T-helper 2 cell treated with Interferon-gamma antibody and Interleukin-4, amounts not matched to agents 5 μg/mL and 100 μg/mL, for 36 hours (primary cell): Measurements from ENCODE around the gene PPOX.

ENCODE experiments used
- DNase-seq: peaks from one replicate; pipeline ENCODE4 v3.0.0; 2021; ENCODE audit warnings: low spot score
- H3K27ac Mint-ChIP-seq: one replicate; pipeline ENCODE4 v1.8.0; 2021; ENCODE audit warnings: mild to moderate bottlenecking, mixed read lengths
- H3K27me3 Mint-ChIP-seq: one replicate; pipeline ENCODE4 v1.8.0; 2021; ENCODE audit warnings: low read depth, mixed read lengths
- H3K36me3 Mint-ChIP-seq: one replicate; pipeline ENCODE4 v1.8.0; 2021; ENCODE audit warnings: low read depth, mixed read lengths
- H3K4me1 Mint-ChIP-seq: one replicate; pipeline ENCODE4 v1.8.0; 2021; ENCODE audit warnings: low read depth, mixed read lengths
- H3K4me3 Mint-ChIP-seq: one replicate; pipeline ENCODE4 v1.8.0; 2022; ENCODE audit warnings: mild to moderate bottlenecking, moderate library complexity, mixed read lengths
- H3K9me3 Mint-ChIP-seq: one replicate; pipeline ENCODE4 v1.8.0; 2021; ENCODE audit warnings: mixed read lengths

Gene PPOX

GRCh38 chr1:161133220-161133740 is 32.9 kb upstream of the PPOX start:
- no peak for DNase-seq
- Mint-ChIP-seq H3K4me3 (no peak overlapping the region), H3K9me3 (no peaks in the 10 kb centered on the region), H3K27ac (no peak overlapping the region), H3K4me1 (peaks cover 30% of the 10 kb centered on the region), H3K27me3 (no peaks in the 10 kb centered on the region), H3K36me3 (peaks cover 14% of the 10 kb centered on the region)

- Mint-ChIP-seq H3K4me1 (peaks cover 2% of the 10 kb centered on the region), H3K27ac (no peak overlapping the region), H3K9me3 (no peaks in the 10 kb centered on the region), H3K4me3 (no peak overlapping the region), H3K27me3 (no peaks in the 10 kb centered on the region), H3K36me3 (no peaks in the 10 kb centered on the region)
- no peak for DNase-seq
Observed at GRCh38 chr1:161137881-161138280, 28.3 kb upstream of the PPOX start.

- Mint-ChIP-seq H3K27ac (no peak overlapping the region), H3K27me3 (no peaks in the 10 kb centered on the region), H3K4me3 (no peak overlapping the region), H3K36me3 (no peaks in the 10 kb centered on the region), H3K9me3 (no peaks in the 10 kb centered on the region), H3K4me1 (peaks cover 2% of the 10 kb centered on the region)
- no peak for DNase-seq
Observed at GRCh38 chr1:161138431-161138830, 27.8 kb upstream of the PPOX start.

- H3K4me1 Mint-ChIP-seq = peaks cover 2% of the 10 kb centered on the region
- no peak overlapping the region for H3K27ac Mint-ChIP-seq
- no peaks in the 10 kb centered on the region for H3K9me3 Mint-ChIP-seq
- no peak overlapping the region for H3K4me3 Mint-ChIP-seq
- no peaks in the 10 kb centered on the region for H3K27me3 Mint-ChIP-seq
- no peak for DNase-seq
- H3K36me3 Mint-ChIP-seq = no peaks in the 10 kb centered on the region
Observed at GRCh38 chr1:161139766-161140165, 26.5 kb upstream of the PPOX start.

GRCh38 chr1:161140755-161141400 is 25.3 kb upstream of the PPOX start:
- H3K9me3 Mint-ChIP-seq = no peaks in the 10 kb centered on the region
- no peaks in the 10 kb centered on the region for H3K27me3 Mint-ChIP-seq
- no peaks in the 10 kb centered on the region for H3K36me3 Mint-ChIP-seq
- H3K27ac Mint-ChIP-seq = no peak overlapping the region
- DNase-seq = no peak
- no peaks in the 10 kb centered on the region for H3K4me1 Mint-ChIP-seq
- H3K4me3 Mint-ChIP-seq = no peak overlapping the region

- no peak overlapping the region for H3K4me3 Mint-ChIP-seq
- H3K4me1 Mint-ChIP-seq = no peaks in the 10 kb centered on the region
- no peak overlapping the region for H3K27ac Mint-ChIP-seq
- no peaks in the 10 kb centered on the region for H3K9me3 Mint-ChIP-seq
- H3K36me3 Mint-ChIP-seq = no peaks in the 10 kb centered on the region
- H3K27me3 Mint-ChIP-seq = no peaks in the 10 kb centered on the region
- no peak for DNase-seq
Observed at GRCh38 chr1:161145832-161146231, 20.4 kb upstream of the PPOX start.

GRCh38 chr1:161153176-161153575 is 13.1 kb upstream of the PPOX start:
- Mint-ChIP-seq H3K9me3 (no peaks in the 10 kb centered on the region), H3K4me1 (peaks cover 16% of the 10 kb centered on the region), H3K36me3 (peaks cover 20% of the 10 kb centered on the region), H3K4me3 (peak overlapping the region; percentile 98), H3K27ac (peak overlapping the region; percentile 100), H3K27me3 (no peaks in the 10 kb centered on the region)
- DNase-seq = no peak

- peak; percentile 79 for DNase-seq
- Mint-ChIP-seq H3K4me3 (peak within 1 kb of the TSS; percentile 98), H3K9me3 (no peaks in the 10 kb centered on the region), H3K27me3 (no peaks in the 10 kb centered on the region), H3K4me1 (peaks cover 21% of the 10 kb centered on the region), H3K27ac (peak within 1 kb of the TSS; percentile 100), H3K36me3 (peaks cover 25% of the 10 kb centered on the region)
Observed at GRCh38 chr1:161153682-161154337, 12.4 kb upstream of the PPOX start, which contains the start of gene UFC1. TSS of gene UFC1 (plus strand) at chr1:161153978. CDS start at chr1:161153998, 20 bp downstream.

- peaks cover 42% of the 10 kb centered on the region for H3K36me3 Mint-ChIP-seq
- H3K27me3 Mint-ChIP-seq = no peaks in the 10 kb centered on the region
- peak overlapping the region; percentile 25 for H3K4me3 Mint-ChIP-seq
- peak overlapping the region; percentile 55 for H3K27ac Mint-ChIP-seq
- no peaks in the 10 kb centered on the region for H3K9me3 Mint-ChIP-seq
- DNase-seq = no peak
- H3K4me1 Mint-ChIP-seq = peaks cover 39% of the 10 kb centered on the region
Observed at GRCh38 chr1:161157867-161158266, 8.4 kb upstream of the PPOX start.

GRCh38 chr1:161158316-161159010 is 7.8 kb upstream of the PPOX start:
- H3K9me3 Mint-ChIP-seq = no peaks in the 10 kb centered on the region
- peak overlapping the region; percentile 88 for H3K4me3 Mint-ChIP-seq
- peaks cover 37% of the 10 kb centered on the region for H3K4me1 Mint-ChIP-seq
- DNase-seq = no peak
- peak overlapping the region; percentile 91 for H3K27ac Mint-ChIP-seq
- no peaks in the 10 kb centered on the region for H3K27me3 Mint-ChIP-seq
- peaks cover 47% of the 10 kb centered on the region for H3K36me3 Mint-ChIP-seq

- DNase-seq = peak; percentile 91
- Mint-ChIP-seq H3K4me3 (peak within 1 kb of the TSS; percentile 88), H3K27me3 (no peaks in the 10 kb centered on the region), H3K27ac (peak within 1 kb of the TSS; percentile 91), H3K36me3 (peaks cover 53% of the 10 kb centered on the region), H3K4me1 (peaks cover 36% of the 10 kb centered on the region), H3K9me3 (no peaks in the 10 kb centered on the region)
Observed at GRCh38 chr1:161159087-161159912, 6.9 kb upstream of the PPOX start, which contains the start of gene USP21. TSS of gene USP21 (plus strand) at chr1:161159500. CDS start at chr1:161160641, 1,141 bp downstream.

- Mint-ChIP-seq H3K4me1 (peaks cover 34% of the 10 kb centered on the region), H3K36me3 (peaks cover 56% of the 10 kb centered on the region)
Observed at GRCh38 chr1:161159913-161160243, 6.3 kb upstream of the PPOX start.

GRCh38 chr1:161160671-161161145 is 5.5 kb upstream of the PPOX start:
- Mint-ChIP-seq H3K9me3 (no peaks in the 10 kb centered on the region), H3K4me3 (peak overlapping the region; percentile 88), H3K27ac (peak overlapping the region; percentile 78), H3K27me3 (no peaks in the 10 kb centered on the region), H3K4me1 (peaks cover 34% of the 10 kb centered on the region), H3K36me3 (peaks cover 53% of the 10 kb centered on the region)
- no peak for DNase-seq

More at GRCh38 chr1:161159913-161160243, 6.3 kb upstream of the PPOX start:
- DNase-seq = no peak
- no peaks in the 10 kb centered on the region for H3K9me3 Mint-ChIP-seq
- no peaks in the 10 kb centered on the region for H3K27me3 Mint-ChIP-seq
- peak overlapping the region; percentile 88 for H3K4me3 Mint-ChIP-seq
- H3K27ac Mint-ChIP-seq = peak overlapping the region; percentile 78
